ENCODE results near the gene E2F7.
A peak's percentile ranks its signal among the peaks of the same experiment; 100 is the strongest.
"Not testable (repeated sequence)": the region's sequence is repeated elsewhere in the genome, so short reads cannot be mapped to it uniquely, and the experiment has no call there.

E2F7 gene

GRCh38 chr12:77065361-77066204, at the start of gene E2F7:
TSS of gene E2F7 (minus strand) at chr12:77065569. CDS start at chr12:77064635, 934 bp downstream.
- DNase-seq, result peak; percentile 99

GRCh38 chr12:77113971-77114370, 48.6 kb upstream of the E2F7 start:
- no peak for DNase-seq

- DNase-seq, result no peak
These were observed 43.3 kb upstream of the E2F7 start for GRCh38 chr12:77108707-77109106.

- no peak for DNase-seq
These were observed 41.8 kb upstream of the E2F7 start for GRCh38 chr12:77107121-77107520.

GRCh38 chr12:77104792-77105191, 39.4 kb upstream of the E2F7 start:
- DNase-seq, result no peak

- no peak for DNase-seq
These were observed 38.9 kb upstream of the E2F7 start for GRCh38 chr12:77104286-77104685.

GRCh38 chr12:77102691-77103090, 37.3 kb upstream of the E2F7 start:
- no peak for DNase-seq

- no peak for DNase-seq
These were observed 36.8 kb upstream of the E2F7 start for GRCh38 chr12:77102123-77102522.

GRCh38 chr12:77099799-77100198, 34.4 kb upstream of the E2F7 start:
- no peak for DNase-seq

- no peak for DNase-seq
These were observed 32.5 kb upstream of the E2F7 start for GRCh38 chr12:77097846-77098245.

GRCh38 chr12:77092227-77092626, 26.9 kb upstream of the E2F7 start:
- not testable (repeated sequence) for DNase-seq

GRCh38 chr12:77089686-77090220, 24.4 kb upstream of the E2F7 start:
- no peak for DNase-seq

GRCh38 chr12:77087427-77087826, 22.1 kb upstream of the E2F7 start:
- DNase-seq, result peak; percentile 81

GRCh38 chr12:77082021-77082420, 16.7 kb upstream of the E2F7 start:
- DNase-seq, result peak; percentile 29

GRCh38 chr12:77079631-77080030, 14.3 kb upstream of the E2F7 start:
- peak; percentile 50 for DNase-seq

GRCh38 chr12:77078231-77078630, 12.9 kb upstream of the E2F7 start:
- no peak for DNase-seq

GRCh38 chr12:77076886-77077285, 11.5 kb upstream of the E2F7 start:
- no peak for DNase-seq

GRCh38 chr12:77073894-77074293, 8.5 kb upstream of the E2F7 start:
- not testable (repeated sequence) for DNase-seq

GRCh38 chr12:77072833-77073495, 7.6 kb upstream of the E2F7 start:
- DNase-seq, result no peak

GRCh38 chr12:77070800-77071449, 5.6 kb upstream of the E2F7 start:
- DNase-seq, result no peak

GRCh38 chr12:77070382-77070781, 5.0 kb upstream of the E2F7 start:
- DNase-seq, result no peak

GRCh38 chr12:77064896-77065360, 441 bp downstream of the E2F7 start:
- DNase-seq, result no peak

GRCh38 chr12:77062846-77063461, 2.4 kb downstream of the E2F7 start:
- DNase-seq, result peak; percentile 54
